ENCODE results near the gene A4GALT.

Gene A4GALT

GRCh38 chr22:42645938-42646568, 74.6 kb downstream of the A4GALT start:
- Histone ChIP-seq H3K4me3 (ENCODE audit: low read depth in 1 of 2, low read length in 1 of 2) (no peak overlapping the region), H3K27me3 (no peaks in the 10 kb centered on the region), H3K4me1 (ENCODE audit: control insufficient read depth in 1 of 2, insufficient read depth in 1 of 2, low read depth in 1 of 2, low read length in 1 of 2) (peaks cover 46 to 51% of the 10 kb centered on the region in 2 experiments), H3K9me3 (no peaks in the 10 kb centered on the region), H3K36me3 (no peaks in the 10 kb centered on the region), H3K27ac (no peak overlapping the region)
- TF ChIP-seq CTCF (IDR thresholded peaks at IDR 0.05): no peak

GRCh38 chr22:42645341-42645937, 75.2 kb downstream of the A4GALT start:
- no peak overlapping the region for H3K4me3 ChIP-seq (ENCODE audit: low read depth in 1 of 2, low read length in 1 of 2)
- H3K36me3 ChIP-seq: no peaks in the 10 kb centered on the region
- H3K9me3 ChIP-seq: no peaks in the 10 kb centered on the region
- no peaks in the 10 kb centered on the region for H3K27me3 ChIP-seq
- TF ChIP-seq CTCF (IDR thresholded peaks at IDR 0.05): no peak
- peaks cover 46 to 51% of the 10 kb centered on the region in 2 experiments for H3K4me1 ChIP-seq (ENCODE audit: control insufficient read depth in 1 of 2, insufficient read depth in 1 of 2, low read depth in 1 of 2, low read length in 1 of 2)
- no peak overlapping the region for H3K27ac ChIP-seq

- Histone ChIP-seq H3K36me3 (no peaks in the 10 kb centered on the region), H3K9me3 (no peaks in the 10 kb centered on the region), H3K4me3 (ENCODE audit: low read depth in 1 of 2, low read length in 1 of 2) (no peak overlapping the region), H3K27me3 (no peaks in the 10 kb centered on the region), H3K27ac (no peak overlapping the region), H3K4me1 (ENCODE audit: control insufficient read depth in 1 of 2, insufficient read depth in 1 of 2, low read depth in 1 of 2, low read length in 1 of 2) (peaks cover 43 to 49% of the 10 kb centered on the region in 2 experiments)
- no peak for TF ChIP-seq CTCF (IDR thresholded peaks at IDR 0.05)
Measured at GRCh38 chr22:42644422-42645340, 76.0 kb downstream of the A4GALT start.

GRCh38 chr22:42643634-42644421, 76.8 kb downstream of the A4GALT start:
- Histone ChIP-seq H3K4me1 (ENCODE audit: control insufficient read depth in 1 of 2, insufficient read depth in 1 of 2, low read depth in 1 of 2, low read length in 1 of 2) (peaks cover 41 to 45% of the 10 kb centered on the region in 2 experiments), H3K27me3 (no peaks in the 10 kb centered on the region), H3K4me3 (ENCODE audit: low read depth in 1 of 2, low read length in 1 of 2) (no peak overlapping the region), H3K36me3 (no peaks in the 10 kb centered on the region), H3K9me3 (no peaks in the 10 kb centered on the region), H3K27ac (no peak overlapping the region)
- TF ChIP-seq CTCF (IDR thresholded peaks at IDR 0.05): no peak

Measured in neutrophil (primary cell).